Epithelial cell of proximal tubule (primary cell): ENCODE data around the gene GTPBP1. TPM values are rescaled to one million over a fixed set of nuclear protein-coding genes. Genes with fewer than 3 reads are reported as not detected.

Source experiments
- DNase-seq: peaks from one replicate; pipeline ENCODE4 v3.0.0-alpha.2; 2011; ENCODE audit warnings: low read depth
- H3K4me3 ChIP-seq: 2 replicates; pipeline ENCODE4 v1.5.1; 2011; ENCODE audit warnings: low read depth, mild to moderate bottlenecking, low read length
- total RNA-seq: library from RNA; depleted of rRNA; stranded (reverse); fragments of >200 nt; gene quantifications from 2 replicates; pipeline ENCODE4 v1.2.3, GENCODE V29; 2015
- TF ChIP-seq, protein P1 (sequence below): conservative IDR thresholded peaks from 2 replicates; pipeline ENCODE4 v1.5.1; 2012; ENCODE audit warnings: low read depth, mild to moderate bottlenecking, low read length

GTPBP1 gene
- total RNA-seq, 1 donor from 2014 or later: 36.2 TPM

DNA sequence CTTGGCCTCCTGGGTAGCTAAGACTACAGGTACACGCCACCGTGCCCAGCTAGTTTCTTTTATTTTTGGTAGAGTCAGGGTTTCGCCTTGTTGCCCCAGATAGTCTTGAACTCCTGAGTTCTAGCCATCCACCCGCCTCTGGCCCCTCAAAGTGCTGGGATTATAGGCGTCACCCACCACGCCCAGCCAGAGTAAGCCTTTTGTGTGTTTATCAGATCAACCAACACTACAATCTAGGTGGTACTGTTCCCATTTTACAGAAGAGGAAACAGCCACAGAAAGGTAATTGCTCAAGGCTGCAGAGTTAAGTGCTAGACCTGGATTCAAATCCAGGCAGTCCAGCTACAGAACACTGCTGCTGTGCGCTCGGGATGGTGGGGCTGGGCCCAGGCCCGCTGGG, 20.8 kb upstream of the GTPBP1 start:
- TF ChIP-seq, protein P1, sequence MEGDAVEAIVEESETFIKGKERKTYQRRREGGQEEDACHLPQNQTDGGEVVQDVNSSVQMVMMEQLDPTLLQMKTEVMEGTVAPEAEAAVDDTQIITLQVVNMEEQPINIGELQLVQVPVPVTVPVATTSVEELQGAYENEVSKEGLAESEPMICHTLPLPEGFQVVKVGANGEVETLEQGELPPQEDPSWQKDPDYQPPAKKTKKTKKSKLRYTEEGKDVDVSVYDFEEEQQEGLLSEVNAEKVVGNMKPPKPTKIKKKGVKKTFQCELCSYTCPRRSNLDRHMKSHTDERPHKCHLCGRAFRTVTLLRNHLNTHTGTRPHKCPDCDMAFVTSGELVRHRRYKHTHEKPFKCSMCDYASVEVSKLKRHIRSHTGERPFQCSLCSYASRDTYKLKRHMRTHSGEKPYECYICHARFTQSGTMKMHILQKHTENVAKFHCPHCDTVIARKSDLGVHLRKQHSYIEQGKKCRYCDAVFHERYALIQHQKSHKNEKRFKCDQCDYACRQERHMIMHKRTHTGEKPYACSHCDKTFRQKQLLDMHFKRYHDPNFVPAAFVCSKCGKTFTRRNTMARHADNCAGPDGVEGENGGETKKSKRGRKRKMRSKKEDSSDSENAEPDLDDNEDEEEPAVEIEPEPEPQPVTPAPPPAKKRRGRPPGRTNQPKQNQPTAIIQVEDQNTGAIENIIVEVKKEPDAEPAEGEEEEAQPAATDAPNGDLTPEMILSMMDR: no peak
- H3K4me3 ChIP-seq: no peak overlapping the region
- no peak for DNase-seq

DNA sequence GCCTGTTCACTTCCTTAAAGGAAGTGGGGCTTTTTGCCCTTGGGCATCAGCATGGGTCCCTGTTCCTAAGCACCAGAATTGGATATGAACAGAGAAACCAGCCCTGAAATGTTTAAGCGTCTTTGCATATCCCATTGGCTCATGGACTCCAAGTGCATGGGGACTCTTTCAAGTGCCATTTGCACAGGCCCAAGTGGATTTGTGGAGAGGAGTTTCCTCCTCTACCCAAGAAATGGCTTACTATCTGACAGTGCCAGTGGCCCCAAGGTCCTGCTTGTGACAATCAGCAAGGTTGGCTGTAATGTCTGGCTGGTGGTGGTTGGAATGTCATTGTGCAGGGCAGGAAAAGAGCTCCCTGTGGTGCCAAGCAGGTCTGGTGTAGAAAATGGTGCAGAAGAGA, 20.0 kb upstream of the GTPBP1 start:
- no peak for DNase-seq
- H3K4me3 ChIP-seq: no peak overlapping the region
- TF ChIP-seq, protein P1: no peak

DNA sequence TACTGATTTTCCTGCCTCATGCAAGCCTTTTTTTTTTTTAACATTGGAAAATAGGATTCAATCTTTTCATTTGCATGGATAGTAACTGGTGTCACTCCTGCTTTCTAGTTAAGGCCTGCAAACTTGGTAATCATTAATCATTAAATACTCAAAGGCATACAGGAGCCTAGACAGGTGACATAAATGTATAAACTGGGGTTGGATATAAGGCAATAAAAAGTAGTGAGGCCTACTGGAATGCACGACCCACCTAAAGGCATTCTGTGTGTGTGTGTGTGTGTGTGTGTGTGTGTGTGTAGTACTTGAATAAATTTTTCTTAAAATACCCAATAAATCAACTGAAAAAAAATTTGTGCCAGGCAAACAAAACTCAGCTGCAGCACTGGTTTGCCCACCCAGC, 16.1 kb upstream of the GTPBP1 start:
- DNase-seq: no peak
- no peak overlapping the region for H3K4me3 ChIP-seq
- TF ChIP-seq, protein P1: no peak

DNA sequence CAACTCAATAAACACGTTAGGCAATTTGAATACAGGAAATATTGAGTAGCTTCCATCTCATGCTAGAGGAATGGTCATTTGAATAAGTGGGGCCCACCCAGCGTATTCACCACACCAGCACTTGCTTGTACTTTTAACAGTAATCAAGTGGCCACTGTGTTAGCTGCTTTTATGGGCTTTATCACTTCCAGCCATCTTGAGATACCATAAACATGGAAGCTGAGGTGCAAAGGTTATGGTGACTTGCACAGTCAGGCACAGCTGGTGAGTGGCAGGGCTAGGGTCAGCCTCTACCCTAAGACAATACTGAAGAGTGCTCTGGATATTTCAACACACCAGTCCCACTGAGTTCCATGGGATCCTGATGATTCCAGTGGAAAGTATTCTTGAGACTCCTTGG, 11.7 kb upstream of the GTPBP1 start:
- DNase-seq: no peak
- H3K4me3 ChIP-seq: no peak overlapping the region
- TF ChIP-seq, protein P1: no peak

DNA sequence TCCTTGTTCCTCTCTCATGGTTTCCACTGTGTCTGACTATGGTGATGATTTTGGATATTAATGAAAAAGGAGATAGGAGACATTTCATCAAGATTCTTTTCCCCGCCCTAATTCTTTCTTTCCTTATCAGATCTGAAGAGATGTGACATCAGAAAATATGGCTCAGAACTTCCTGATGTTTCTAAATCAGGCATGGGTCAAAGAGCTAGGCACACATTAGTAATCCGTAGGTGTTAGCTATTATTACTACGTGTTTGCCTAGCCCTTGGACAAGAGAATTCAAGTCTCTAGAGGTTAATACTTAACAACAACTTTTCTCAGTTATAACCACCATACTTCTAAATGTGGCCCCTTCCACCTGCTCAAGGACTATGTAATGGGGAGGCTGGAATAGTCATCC, 10.8 kb upstream of the GTPBP1 start:
- DNase-seq: no peak
- no peak overlapping the region for H3K4me3 ChIP-seq
- TF ChIP-seq, protein P1: no peak

DNA sequence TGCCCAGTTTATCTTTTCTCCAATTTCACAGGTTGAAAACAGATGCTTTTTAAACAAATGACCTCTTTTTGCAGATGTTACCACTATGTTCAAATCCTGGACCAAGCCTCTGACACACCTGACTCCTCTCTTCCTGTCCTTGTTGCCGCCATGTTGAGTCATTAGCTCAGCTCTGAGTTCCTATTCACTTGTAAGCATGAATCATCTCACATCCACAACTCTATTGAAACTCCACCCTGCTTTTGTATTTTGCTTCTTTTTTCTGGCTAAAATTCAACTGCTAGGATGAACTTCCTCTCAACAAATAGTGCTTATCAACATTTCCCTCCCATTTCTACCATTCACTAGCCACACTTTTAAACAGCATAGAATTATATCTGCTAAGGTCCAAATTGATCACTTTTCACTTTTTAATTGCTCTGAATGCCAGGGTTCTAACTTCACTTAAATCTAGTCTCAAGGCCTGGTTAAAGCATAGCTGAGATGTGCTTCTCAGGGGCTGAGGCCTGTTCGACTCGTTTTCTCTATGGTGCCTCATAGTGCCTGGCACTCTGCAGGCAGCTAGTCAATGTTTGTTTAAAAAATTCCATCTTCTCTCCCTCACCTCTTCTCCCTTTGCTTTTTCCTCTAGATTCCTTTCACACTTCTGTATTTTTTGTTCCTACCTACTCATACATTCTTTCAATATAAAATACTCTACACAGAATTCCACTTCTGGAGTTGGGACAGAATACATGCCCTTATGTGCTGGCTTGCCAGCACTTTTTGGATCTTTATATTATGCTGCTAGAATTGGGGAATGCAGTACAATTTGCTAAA, 8.9 kb upstream of the GTPBP1 start:
- DNase-seq: no peak
- peak overlapping the region; percentile 73 for H3K4me3 ChIP-seq
- TF ChIP-seq, protein P1: no peak
